Suprapubic skin (tissue), 4 donors: ENCODE measurements around the gene SPINK4. TPM values are rescaled to one million over a fixed set of nuclear protein-coding genes. Genes with fewer than 3 reads are reported as not detected.

Source experiments
- DNase-seq, 2 donors: peaks; one replicate each; pipeline ENCODE4 v3.0.0-alpha.2; 2019; ENCODE audit warnings: low spot score in 2 of 2
- H3K27ac ChIP-seq: fragments of 200-600 bp; sonication (generic); one replicate; pipeline ENCODE4 v1.5.1; 2019
- H3K27me3 ChIP-seq: fragments of 200-600 bp; sonication (generic); one replicate; pipeline ENCODE4 v1.5.1; 2019
- H3K36me3 ChIP-seq: fragments of 200-600 bp; sonication (generic); one replicate; pipeline ENCODE4 v1.5.1; 2019
- H3K4me1 ChIP-seq: fragments of 200-600 bp; sonication (generic); one replicate; pipeline ENCODE4 v1.5.1; 2019
- H3K4me3 ChIP-seq: fragments of 200-600 bp; sonication (generic); one replicate; pipeline ENCODE4 v1.5.1; 2019; ENCODE audit warnings: mild to moderate bottlenecking
- H3K9me3 ChIP-seq: fragments of 200-600 bp; sonication (generic); one replicate; pipeline ENCODE4 v1.5.1; 2019
- CTCF ChIP-seq, 2 donors: fragments of 200-600 bp in 1 of 2; fragments of 450-650 bp in 1 of 2; sonication (generic) in 1 of 2; IDR thresholded peaks; one replicate each; pipeline ENCODE4 v1.5.1; 2016 to 2019; ENCODE audit warnings: antibody characterized with exemption in 2 of 2, mild to moderate bottlenecking in 1 of 2, moderate library complexity in 1 of 2
- EP300 ChIP-seq: sonication (generic); formaldehyde crosslinking; IDR thresholded peaks from one replicate; pipeline ENCODE4 v1.6.1; 2017; ENCODE audit warnings: antibody characterized with exemption
- POLR2A ChIP-seq, 2 donors: fragments of 450-650 bp; IDR thresholded peaks; one replicate each; pipeline ENCODE4 v1.6.1; 2017; ENCODE audit warnings: antibody characterized with exemption in 2 of 2, mild to moderate bottlenecking in 2 of 2, moderate library complexity in 2 of 2
- POLR2AphosphoS5 ChIP-seq, 3 donors: sonication (generic); formaldehyde crosslinking; IDR thresholded peaks; one replicate each; pipeline ENCODE4 v1.6.1; 2017; ENCODE audit warnings: antibody characterized with exemption in 3 of 3
- whole genome bisulfite sequencing: methylation state at CpG from one replicate; pipeline ENCODE4 v1.1.5; 2018; 5-methylcytosine and 5-hydroxymethylcytosine counted together
- total RNA-seq, 4 donors: library from RNA; depleted of rRNA; stranded (reverse); fragments of >200 nt; gene quantifications; one replicate each; pipeline ENCODE4 v1.1.0, GENCODE V29; 2016

SPINK4 gene
- total RNA-seq, 4 donors from 2014 or later, result not detected

- Histone ChIP-seq H3K27ac (peak overlapping the region; percentile 95), H3K4me3 (peak overlapping the region; percentile 99), H3K4me1 (peaks cover 42% of the 10 kb centered on the region), H3K9me3 (no peaks in the 10 kb centered on the region), H3K27me3 (no peaks in the 10 kb centered on the region), H3K36me3 (peaks cover 61% of the 10 kb centered on the region)
- no peak for DNase-seq
- TF ChIP-seq POLR2AphosphoS5 (IDR thresholded peaks at IDR 0.05) (no peak), CTCF (IDR thresholded peaks at IDR 0.05) (no peak), EP300 (no peak), POLR2A (IDR thresholded peaks at IDR 0.05) (no peak)
- 20% methylated on average over 13 of the region's 13 CpGs for WGBS
These were observed 25.4 kb downstream of the SPINK4 start for GRCh38 chr9:33265211-33265865.

GRCh38 chr9:33267151-33267767, 27.3 kb downstream of the SPINK4 start:
- H3K27me3 ChIP-seq, result no peaks in the 10 kb centered on the region
- no peak overlapping the region for H3K4me3 ChIP-seq
- DNase-seq, result no peak
- H3K27ac ChIP-seq, result no peak overlapping the region
- peaks cover 37% of the 10 kb centered on the region for H3K4me1 ChIP-seq
- no peak for TF ChIP-seq POLR2A (IDR thresholded peaks at IDR 0.05)
- no peak for TF ChIP-seq POLR2AphosphoS5 (IDR thresholded peaks at IDR 0.05)
- no peak for TF ChIP-seq EP300
- no peak for TF ChIP-seq CTCF (IDR thresholded peaks at IDR 0.05)
- H3K36me3 ChIP-seq, result peaks cover 62% of the 10 kb centered on the region
- H3K9me3 ChIP-seq, result no peaks in the 10 kb centered on the region

GRCh38 chr9:33270146-33270545, 30.2 kb downstream of the SPINK4 start:
- peaks cover 84% of the 10 kb centered on the region for H3K36me3 ChIP-seq

GRCh38 chr9:33272061-33272460, 32.1 kb downstream of the SPINK4 start:
- Histone ChIP-seq H3K4me1 (peaks cover 3% of the 10 kb centered on the region), H3K27me3 (no peaks in the 10 kb centered on the region), H3K36me3 (peaks cover 92% of the 10 kb centered on the region), H3K9me3 (no peaks in the 10 kb centered on the region), H3K4me3 (no peak overlapping the region), H3K27ac (no peak overlapping the region)
- WGBS, result 94% methylated on average over 1 of the region's 1 CpG
- TF ChIP-seq CTCF (IDR thresholded peaks at IDR 0.05) (no peak), POLR2AphosphoS5 (IDR thresholded peaks at IDR 0.05) (no peak), POLR2A (IDR thresholded peaks at IDR 0.05) (no peak), EP300 (no peak)
- DNase-seq, result no peak

More at GRCh38 chr9:33270146-33270545, 30.2 kb downstream of the SPINK4 start:
- 96% methylated on average over 3 of the region's 3 CpGs for WGBS
- Histone ChIP-seq H3K4me1 (peaks cover 21% of the 10 kb centered on the region), H3K27ac (no peak overlapping the region), H3K27me3 (no peaks in the 10 kb centered on the region), H3K4me3 (no peak overlapping the region), H3K9me3 (no peaks in the 10 kb centered on the region)
- DNase-seq, result no peak
- no peak for TF ChIP-seq POLR2A (IDR thresholded peaks at IDR 0.05)
- TF ChIP-seq CTCF (IDR thresholded peaks at IDR 0.05), result no peak
- TF ChIP-seq EP300, result no peak
- TF ChIP-seq POLR2AphosphoS5 (IDR thresholded peaks at IDR 0.05), result no peak

- H3K4me1 ChIP-seq, result no peaks in the 10 kb centered on the region
These were observed 33.5 kb downstream of the SPINK4 start for GRCh38 chr9:33273266-33273971.

More at GRCh38 chr9:33273266-33273971, 33.5 kb downstream of the SPINK4 start:
- 72% methylated on average over 3 of the region's 3 CpGs for WGBS
- H3K4me3 ChIP-seq, result no peak overlapping the region
- H3K27me3 ChIP-seq, result no peaks in the 10 kb centered on the region
- no peak for DNase-seq
- peaks cover 96% of the 10 kb centered on the region for H3K36me3 ChIP-seq
- H3K27ac ChIP-seq, result no peak overlapping the region
- TF ChIP-seq CTCF (IDR thresholded peaks at IDR 0.05), result no peak
- no peak for TF ChIP-seq POLR2AphosphoS5 (IDR thresholded peaks at IDR 0.05)
- TF ChIP-seq POLR2A (IDR thresholded peaks at IDR 0.05), result no peak
- no peaks in the 10 kb centered on the region for H3K9me3 ChIP-seq
